GM12878 (cell line): ENCODE measurements around the gene VWA3B. TPM values are rescaled to one million over a fixed set of nuclear protein-coding genes. Genes with fewer than 3 reads are reported as not detected.
"Not testable (repeated sequence)": the region's sequence is repeated elsewhere in the genome, so short reads cannot be mapped to it uniquely, and the experiment has no call there.

Experiments
- ATAC-seq: fragments of 200-7000 bp; cut with Tn5 transposase; 3 replicates; pipeline ENCODE4 v1.9.1; 2020; ENCODE audit warnings: mild to moderate bottlenecking, moderate library complexity
- BruUV-seq: library from RNA; stranded (reverse); fragments of 400-500 nt; replicated peaks from 2 replicates; lab custom pipeline; 2021; lab: Mats Ljungman, UMichigan
- CTCF ChIA-PET: fragments of 300-600 bp; sonication (Branson Sonifier 250); formaldehyde crosslinking; extraction: SDS; loops from one replicate; lab custom pipeline; 2021; ENCODE audit warnings: inconsistent platforms; lab: Yijun Ruan, JAX
- POLR2A ChIA-PET: fragments of 350-600 bp; formaldehyde crosslinking; extraction: SDS; loops from one replicate; lab custom pipeline; 2021; ENCODE audit warnings: inconsistent platforms; lab: Charles Lee
- RAD21 ChIA-PET: fragments of 300-600 bp; sonication (Branson Sonifier 250); formaldehyde crosslinking; loops from one replicate; lab custom pipeline; 2023; ENCODE audit warnings: antibody characterized with exemption; ENCODE audit not compliant: unreplicated experiment; lab: Charles Lee
- SMC1A ChIA-PET: fragments of 300-600 bp; sonication (Branson Sonifier 250); formaldehyde crosslinking; loops from one replicate; lab custom pipeline; 2023; ENCODE audit not compliant: unreplicated experiment, uncharacterized antibody; lab: Charles Lee
- DNase-seq: peaks from one replicate; pipeline ENCODE4 v3.0.0-alpha.2; 2011; ENCODE audit warnings: low read depth, low spot score
- FAIRE-seq: peaks from 3 replicates; lab custom pipeline; 2011; peaks lifted over from hg19 to GRCh38; lab: Jason Lieb, UNC
- H2AFZ ChIP-seq: 2 replicates; pipeline ENCODE4 v1.6.0; 2011; ENCODE audit warnings: low read depth, low read length, control low read depth; ENCODE audit not compliant: control insufficient read depth
- H3K27ac ChIP-seq: 2 replicates; pipeline ENCODE4 v1.5.1; 2011; ENCODE audit warnings: control low read depth; ENCODE audit not compliant: control insufficient read depth, insufficient read depth
- H3K27me3 ChIP-seq, 2 experiments: replicated peaks in 1 of 2; 2 replicates each; pipeline versions ENCODE4 v1.6.0 to v1.6.1; 2011; ENCODE audit warnings: low read length in 1 of 2; ENCODE audit not compliant: control insufficient read depth in 2 of 2, insufficient read depth in 2 of 2
- H3K36me3 ChIP-seq, 2 experiments: 2 replicates each; pipeline ENCODE4 v1.5.1; 2011; ENCODE audit warnings: low read length in 1 of 2; ENCODE audit not compliant: control insufficient read depth in 2 of 2, insufficient read depth in 2 of 2
- H3K4me1 ChIP-seq: 2 replicates; pipeline ENCODE4 v1.6.1; 2011; ENCODE audit warnings: mild to moderate bottlenecking, low read length, moderate library complexity, mixed read lengths; ENCODE audit not compliant: control insufficient read depth, insufficient read depth
- H3K4me2 ChIP-seq: 2 replicates; pipeline ENCODE4 v1.6.0; 2011; ENCODE audit warnings: control low read depth; ENCODE audit not compliant: control insufficient read depth, insufficient read depth
- H3K4me3 ChIP-seq: fragments of 200-600 bp; sonication (generic); 2 replicates; pipeline ENCODE4 v1.5.1; 2016
- H3K79me2 ChIP-seq: 2 replicates; pipeline ENCODE4 v1.6.0; 2011; ENCODE audit warnings: low read length; ENCODE audit not compliant: control insufficient read depth, insufficient read depth
- H3K9ac ChIP-seq: 2 replicates; pipeline ENCODE4 v1.8.0; 2011; ENCODE audit warnings: low read length, control low read depth, mixed read lengths; ENCODE audit not compliant: control insufficient read depth, insufficient read depth
- H3K9me3 ChIP-seq: replicated peaks from 3 replicates; pipeline ENCODE4 v1.5.1; 2011; ENCODE audit warnings: mild to moderate bottlenecking, low read length; ENCODE audit not compliant: control insufficient read depth, insufficient read depth
- H4K20me1 ChIP-seq: 2 replicates; pipeline ENCODE4 v1.6.0; 2011; ENCODE audit not compliant: control insufficient read depth, insufficient read depth
- WGBS: methylation state at CpG from one replicate; pipeline ENCODE4 v1.1.6; 2016; ENCODE audit warnings: low lambda C conversion rate; ENCODE audit not compliant: insufficient replicate concordance, insufficient coverage; ENCODE audit errors: missing lambda C conversion rate; 5-methylcytosine and 5-hydroxymethylcytosine counted together
- in situ Hi-C: fragments of 300-500 bp; cut with MboI; formaldehyde crosslinking; loops from 9 replicates; pipeline ENCODE4 v1.14.3; 2018; ENCODE audit warnings: mixed read lengths
- intact Hi-C: fragments of 100-400 bp; cut with micrococcal nuclease; formaldehyde crosslinking; loops from one replicate; pipeline ENCODE4 v1.14.2; 2022; ENCODE audit not compliant: unreplicated experiment
- polyA plus RNA-seq, 11 experiments: library from polyadenylated mRNA; depleted of rRNA in 4 of 11; unstranded in 6 of 11; stranded (reverse) in 5 of 11; fragments of >200 nt; fragmentation: Nextera tagmentation in 4 of 11; fragmentation: Illumina TruSeq in 1 of 11; extraction: Ambion mirVana in 4 of 11; extraction: Trizol in 1 of 11; gene quantifications; 1 replicate in 1 of 11; 2 replicates in 10 of 11; pipeline versions ENCODE4 v1.2.1 to v1.2.3, GENCODE V29; 2011 to 2016; ENCODE audit warnings: inconsistent platforms in 2 of 11, missing spikeins in 2 of 11, low read depth in 1 of 11
- total RNA-seq, 4 experiments: library from RNA; depleted of rRNA in 3 of 4; stranded (reverse); fragments of >200 nt in 3 of 4; fragmentation: Illumina TruSeq in 1 of 4; extraction: Trizol in 1 of 4; gene quantifications; 2 replicates each; pipeline versions ENCODE4 v1.2.1 to v1.2.3, GENCODE V29; 2013 to 2021
- TF ChIP-seq, protein P1 (sequence below): fragments of 450-650 bp; conservative IDR thresholded peaks from 2 replicates; pipeline ENCODE4 v1.6.1; 2017; ENCODE audit warnings: mild to moderate bottlenecking, moderate library complexity
- TF ChIP-seq, protein P2 (sequence below): fragments of 450-650 bp; IDR thresholded peaks from 2 replicates; pipeline ENCODE4 v1.6.1; 2018; ENCODE audit warnings: borderline replicate concordance, mild to moderate bottlenecking; ENCODE audit not compliant: partially characterized antibody

The VWA3B gene
- total and polyA plus RNA-seq, 10 of the 15 experiments (the other 5 are each of a cell fraction or from before 2014, with no cell fraction given), result 0.04 to 0.86 (median 0.19) TPM; not detected in 4

DNA sequence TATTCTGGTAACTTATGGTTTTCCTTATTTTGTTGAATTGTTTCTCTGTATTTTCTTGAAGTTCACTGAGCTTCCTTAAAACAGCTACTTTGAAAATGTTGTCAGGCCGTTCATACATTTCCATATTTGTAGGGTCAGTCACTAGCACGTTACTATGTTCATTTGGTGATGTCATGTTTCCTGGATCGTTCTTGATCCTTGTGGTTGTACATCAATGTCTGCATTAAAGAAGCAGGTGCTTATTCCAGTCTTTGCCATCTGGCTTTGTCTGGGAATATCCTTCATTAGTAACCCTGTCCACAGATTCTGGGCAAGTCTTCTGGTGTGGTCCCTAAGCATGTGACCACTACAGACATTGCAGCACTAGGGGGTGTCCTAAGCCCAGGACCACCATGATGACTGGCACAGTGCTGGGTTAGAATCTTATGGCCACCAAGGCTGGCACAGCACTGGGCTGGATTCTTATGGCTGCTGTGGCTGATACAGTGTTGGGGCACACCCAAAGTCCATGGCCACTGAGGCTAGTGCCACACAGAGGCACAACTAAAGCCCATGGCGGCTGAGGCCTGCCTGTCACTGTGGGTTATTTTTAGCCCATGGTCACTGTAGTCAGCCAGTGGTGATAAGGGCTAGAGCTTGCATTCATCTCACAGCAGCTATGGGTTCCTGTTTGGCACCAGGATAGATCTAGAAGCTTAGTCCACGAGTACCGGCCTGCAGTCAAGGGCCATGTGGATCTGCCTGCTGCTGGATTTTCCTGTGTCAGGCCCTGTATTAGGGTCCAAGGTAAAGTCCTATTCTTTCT, 13.2 kb downstream of the VWA3B start (continued):
- TF ChIP-seq, protein P1, sequence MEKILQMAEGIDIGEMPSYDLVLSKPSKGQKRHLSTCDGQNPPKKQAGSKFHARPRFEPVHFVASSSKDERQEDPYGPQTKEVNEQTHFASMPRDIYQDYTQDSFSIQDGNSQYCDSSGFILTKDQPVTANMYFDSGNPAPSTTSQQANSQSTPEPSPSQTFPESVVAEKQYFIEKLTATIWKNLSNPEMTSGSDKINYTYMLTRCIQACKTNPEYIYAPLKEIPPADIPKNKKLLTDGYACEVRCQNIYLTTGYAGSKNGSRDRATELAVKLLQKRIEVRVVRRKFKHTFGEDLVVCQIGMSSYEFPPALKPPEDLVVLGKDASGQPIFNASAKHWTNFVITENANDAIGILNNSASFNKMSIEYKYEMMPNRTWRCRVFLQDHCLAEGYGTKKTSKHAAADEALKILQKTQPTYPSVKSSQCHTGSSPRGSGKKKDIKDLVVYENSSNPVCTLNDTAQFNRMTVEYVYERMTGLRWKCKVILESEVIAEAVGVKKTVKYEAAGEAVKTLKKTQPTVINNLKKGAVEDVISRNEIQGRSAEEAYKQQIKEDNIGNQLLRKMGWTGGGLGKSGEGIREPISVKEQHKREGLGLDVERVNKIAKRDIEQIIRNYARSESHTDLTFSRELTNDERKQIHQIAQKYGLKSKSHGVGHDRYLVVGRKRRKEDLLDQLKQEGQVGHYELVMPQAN, result no peak
- TF ChIP-seq, protein P2, sequence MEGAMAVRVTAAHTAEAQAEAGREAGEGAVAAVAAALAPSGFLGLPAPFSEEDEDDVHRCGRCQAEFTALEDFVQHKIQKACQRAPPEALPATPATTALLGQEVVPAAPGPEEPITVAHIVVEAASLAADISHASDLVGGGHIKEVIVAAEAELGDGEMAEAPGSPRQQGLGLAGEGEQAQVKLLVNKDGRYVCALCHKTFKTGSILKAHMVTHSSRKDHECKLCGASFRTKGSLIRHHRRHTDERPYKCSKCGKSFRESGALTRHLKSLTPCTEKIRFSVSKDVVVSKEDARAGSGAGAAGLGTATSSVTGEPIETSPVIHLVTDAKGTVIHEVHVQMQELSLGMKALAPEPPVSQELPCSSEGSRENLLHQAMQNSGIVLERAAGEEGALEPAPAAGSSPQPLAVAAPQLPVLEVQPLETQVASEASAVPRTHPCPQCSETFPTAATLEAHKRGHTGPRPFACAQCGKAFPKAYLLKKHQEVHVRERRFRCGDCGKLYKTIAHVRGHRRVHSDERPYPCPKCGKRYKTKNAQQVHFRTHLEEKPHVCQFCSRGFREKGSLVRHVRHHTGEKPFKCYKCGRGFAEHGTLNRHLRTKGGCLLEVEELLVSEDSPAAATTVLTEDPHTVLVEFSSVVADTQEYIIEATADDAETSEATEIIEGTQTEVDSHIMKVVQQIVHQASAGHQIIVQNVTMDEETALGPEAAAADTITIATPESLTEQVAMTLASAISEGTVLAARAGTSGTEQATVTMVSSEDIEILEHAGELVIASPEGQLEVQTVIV, result no peak

DNA sequence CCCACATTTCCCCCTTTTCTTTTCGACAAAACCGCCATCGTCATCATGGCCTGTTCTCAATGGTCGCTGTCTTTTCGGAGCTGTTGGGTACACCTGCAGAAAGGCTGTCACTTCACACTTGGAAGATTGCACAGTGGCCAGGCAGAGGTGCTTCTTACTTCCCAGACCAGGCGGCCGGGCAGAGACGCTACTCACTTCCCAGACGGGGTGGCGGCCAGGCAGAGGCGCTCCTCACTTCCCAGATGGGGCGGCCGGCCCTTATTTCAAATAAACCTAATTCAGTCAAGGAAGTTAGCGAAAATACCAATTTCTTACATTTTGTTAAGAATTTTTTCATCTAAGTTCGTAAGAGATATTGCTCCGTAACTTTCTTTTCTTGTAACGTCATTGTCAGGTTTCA, 15.3 kb downstream of the VWA3B start:
- ATAC-seq, H3K9ac ChIP-seq, BruUV-seq, H2AFZ ChIP-seq, POLR2A ChIA-PET, H3K9me3 ChIP-seq, FAIRE-seq, H3K27me3 ChIP-seq, CTCF ChIA-PET, SMC1A ChIA-PET, H3K27ac ChIP-seq, RAD21 ChIA-PET, H3K4me3 ChIP-seq, intact Hi-C loops, H3K79me2 ChIP-seq, in situ Hi-C loops, DNase-seq, H3K36me3 ChIP-seq, H4K20me1 ChIP-seq, H3K4me2 ChIP-seq, H3K4me1 ChIP-seq: not testable (repeated sequence)
- WGBS, result 68% methylated on average over 17 of the region's 17 CpGs
